Measurements from ENCODE around the gene TUBB4B. TPM values are rescaled to one million over a fixed set of nuclear protein-coding genes. Genes with fewer than 3 reads are reported as not detected.

TUBB4B gene
- total RNA-seq, 4 donors from 2014 or later: 174 to 409 (median 322) TPM

- peaks cover 0 to 15% (median 0%) of the 10 kb centered on the region in 3 donors for H3K36me3 ChIP-seq
- DNase-seq: no peak
Measured at GRCh38 chr9:137214620-137215019, 26.5 kb upstream of the TUBB4B start.

GRCh38 chr9:137215196-137215986, 25.7 kb upstream of the TUBB4B start:
- TF ChIP-seq CTCF (IDR thresholded peaks at IDR 0.05) (no peak), POLR2A (IDR thresholded peaks at IDR 0.05) (no peak)
- Histone ChIP-seq H3K36me3 (peaks cover 0 to 15% (median 0%) of the 10 kb centered on the region in 3 donors), H3K27me3 (no peaks in the 10 kb centered on the region)

More at GRCh38 chr9:137214620-137215019, 26.5 kb upstream of the TUBB4B start:
- TF ChIP-seq POLR2A (IDR thresholded peaks at IDR 0.05): no peak
- TF ChIP-seq CTCF (IDR thresholded peaks at IDR 0.05): no peak
- H3K27ac ChIP-seq: no peak overlapping the region
- H3K27me3 ChIP-seq: no peaks in the 10 kb centered on the region
- no peak overlapping the region for H3K4me3 ChIP-seq
- H3K9me3 ChIP-seq: no peaks in the 10 kb centered on the region
- peaks cover 0 to 26% (median 2%) of the 10 kb centered on the region in 4 donors for H3K4me1 ChIP-seq

GRCh38 chr9:137216188-137216965, 24.7 kb upstream of the TUBB4B start:
- TF ChIP-seq POLR2A (IDR thresholded peaks at IDR 0.05) (no peak), CTCF (IDR thresholded peaks at IDR 0.05) (no peak)
- Histone ChIP-seq H3K27me3 (no peaks in the 10 kb centered on the region), H3K27ac (peak overlapping the region in 1 of 4 donors; percentile 95), H3K36me3 (peaks cover 0 to 15% (median 0%) of the 10 kb centered on the region in 3 donors), H3K4me3 (peak overlapping the region in 1 of 4 donors; percentile 54), H3K4me1 (peaks cover 0 to 30% (median 2%) of the 10 kb centered on the region in 4 donors), H3K9me3 (no peaks in the 10 kb centered on the region)
- DNase-seq: no peak

More at GRCh38 chr9:137215196-137215986, 25.7 kb upstream of the TUBB4B start:
- no peak for DNase-seq
- Histone ChIP-seq H3K4me1 (peaks cover 0 to 26% (median 2%) of the 10 kb centered on the region in 4 donors), H3K4me3 (no peak overlapping the region), H3K9me3 (no peaks in the 10 kb centered on the region), H3K27ac (no peak overlapping the region)

GRCh38 chr9:137217276-137218211, 23.5 kb upstream of the TUBB4B start:
- peak in 2 of 3 donors; percentile 92 to 94 for DNase-seq
- no peaks in the 10 kb centered on the region for H3K27me3 ChIP-seq
- peaks cover 0 to 15% (median 0%) of the 10 kb centered on the region in 3 donors for H3K36me3 ChIP-seq
- peak overlapping the region in 3 of 4 donors; percentile 74 to 95 (median 83) for H3K27ac ChIP-seq
- no peaks in the 10 kb centered on the region for H3K9me3 ChIP-seq
- TF ChIP-seq CTCF (IDR thresholded peaks at IDR 0.05): peak in 3 of 6 experiments; percentile 38 to 39 (median 39)
- TF ChIP-seq POLR2A (IDR thresholded peaks at IDR 0.05): peak; percentile 87 to 94
- H3K4me3 ChIP-seq: peak overlapping the region in 3 of 4 donors; percentile 14 to 62 (median 54)
- H3K4me1 ChIP-seq: peaks cover 3 to 38% (median 7%) of the 10 kb centered on the region in 4 donors

Measured in Peyer's patch (tissue), 4 donors.